GM23248 (cell line): ENCODE results near the gene SIVA1. TPM values are rescaled to one million over a fixed set of nuclear protein-coding genes. Genes with fewer than 3 reads are reported as not detected.

Experiments used
- DNase-seq: peaks from one replicate; pipeline ENCODE4 v3.0.0-alpha.2; 2015
- H2AFZ ChIP-seq: fragments of 200-600 bp; sonication (generic); 2 replicates; pipeline ENCODE4 v1.6.1; 2016; ENCODE audit warnings: antibody characterized with exemption
- H3F3A ChIP-seq: fragments of 200-600 bp; sonication (generic); 2 replicates; pipeline ENCODE4 v1.6.1; 2016; ENCODE audit warnings: mild to moderate bottlenecking, antibody characterized with exemption, mixed run types; ENCODE audit not compliant: insufficient read depth
- H3K27ac ChIP-seq: fragments of 200-600 bp; sonication (generic); 2 replicates; pipeline ENCODE4 v1.5.1; 2016; ENCODE audit warnings: mild to moderate bottlenecking
- H3K27me3 ChIP-seq: fragments of 200-600 bp; sonication (generic); replicated peaks from 2 replicates; pipeline ENCODE4 v1.6.1; 2016; ENCODE audit warnings: mild to moderate bottlenecking; ENCODE audit not compliant: insufficient read depth
- H3K36me3 ChIP-seq: fragments of 200-600 bp; sonication (generic); 2 replicates; pipeline ENCODE4 v1.6.1; 2016; ENCODE audit warnings: low read depth, mild to moderate bottlenecking
- H3K4me1 ChIP-seq: fragments of 200-600 bp; sonication (generic); 2 replicates; pipeline ENCODE4 v1.6.1; 2016; ENCODE audit warnings: mild to moderate bottlenecking; ENCODE audit not compliant: insufficient read depth
- H3K4me2 ChIP-seq: fragments of 200-600 bp; sonication (generic); one replicate; pipeline ENCODE4 v1.6.1; 2016; ENCODE audit warnings: mild to moderate bottlenecking; ENCODE audit not compliant: unreplicated experiment
- H3K4me3 ChIP-seq: fragments of 200-600 bp; sonication (generic); 2 replicates; pipeline ENCODE4 v1.5.1; 2016; ENCODE audit warnings: mild to moderate bottlenecking
- H3K79me2 ChIP-seq: fragments of 200-600 bp; sonication (generic); 2 replicates; pipeline ENCODE4 v1.6.1; 2016; ENCODE audit warnings: mild to moderate bottlenecking; ENCODE audit not compliant: insufficient read depth
- H3K9ac ChIP-seq: fragments of 200-600 bp; sonication (generic); 2 replicates; pipeline ENCODE4 v1.6.1; 2016; ENCODE audit warnings: mild to moderate bottlenecking
- H3K9me2 ChIP-seq: fragments of 200-600 bp; sonication (generic); 2 replicates; pipeline ENCODE4 v1.6.1; 2016; ENCODE audit warnings: mixed run types, mild to moderate bottlenecking, moderate library complexity; ENCODE audit not compliant: insufficient read depth
- H3K9me3 ChIP-seq: fragments of 200-600 bp; sonication (generic); one replicate; pipeline ENCODE4 v1.6.1; 2017; ENCODE audit warnings: low read depth
- H4K20me1 ChIP-seq: fragments of 200-600 bp; sonication (generic); 2 replicates; pipeline ENCODE4 v1.6.0; 2016; ENCODE audit not compliant: insufficient read depth
- EZH2 ChIP-seq: fragments of 200-600 bp; sonication (generic); IDR thresholded peaks from 2 replicates; pipeline ENCODE4 v1.6.1; 2018; ENCODE audit warnings: antibody characterized with exemption, mild to moderate bottlenecking; ENCODE audit not compliant: insufficient read depth, poor library complexity, severe bottlenecking
- EZH2phosphoT487 ChIP-seq: fragments of 200-600 bp; sonication (generic); IDR thresholded peaks from 2 replicates; pipeline ENCODE4 v1.6.1; 2018; ENCODE audit warnings: antibody characterized with exemption, moderate library complexity, mild to moderate bottlenecking, low read depth; ENCODE audit not compliant: insufficient read depth
- WGBS, 2 experiments: methylation state at CpG; one replicate each; pipeline ENCODE4 v1.1.6; 2015 to 2017; ENCODE audit warnings: low lambda C conversion rate in 2 of 2, low coverage in 1 of 2; ENCODE audit errors: missing lambda C conversion rate in 2 of 2; 5-methylcytosine and 5-hydroxymethylcytosine counted together
- in situ Hi-C: fragments of 300-500 bp; cut with MboI; formaldehyde crosslinking; loops from 2 replicates; pipeline ENCODE4 v1.15.0; 2020
- polyA plus RNA-seq: library from polyadenylated mRNA; unstranded; fragments of >200 nt; fragmentation: Nextera tagmentation; extraction: Ambion mirVana; gene quantifications from 2 replicates; pipeline ENCODE4 v1.2.1, GENCODE V29; 2016
- total RNA-seq: library from RNA; depleted of rRNA; stranded (reverse); fragments of >200 nt; shearing (Covaris generic); gene quantifications from 2 replicates; pipeline ENCODE4 v1.2.3, GENCODE V29; 2014

SIVA1 gene
- total and polyA plus RNA-seq, 2 experiments from 2014 or later, result 132 to 174 TPM

GRCh38 chr14:104794993-104795780, 42.2 kb downstream of the SIVA1 start, which contains the start of gene AKT1:
AKT1 (minus strand) TSS chr14:104795748; CDS start chr14:104792643, 3,105 bp downstream.
- H3K79me2 ChIP-seq, result peaks cover 48% of the 10 kb centered on the region
- peak within 1 kb of the TSS; percentile 81 for H3K9ac ChIP-seq
- H3K9me3 ChIP-seq, result no peaks in the 10 kb centered on the region
- H4K20me1 ChIP-seq, result 0 out of 2 replicates have a peak, but pooled peaks cover 5% of the 10 kb centered on the region
- 1 to 2% methylated on average over 33 to 50 of the region's 124 CpGs for WGBS, 2 experiments
- H3K27me3 ChIP-seq, result no peaks in the 10 kb centered on the region
- peak within 1 kb of the TSS; percentile 38 for H3K27ac ChIP-seq
- H2AFZ ChIP-seq, result peak within 1 kb of the TSS; percentile 79
- peaks cover 21% of the 10 kb centered on the region for H3F3A ChIP-seq
- peak within 1 kb of the TSS; percentile 79 for H3K4me3 ChIP-seq
- H3K9me2 ChIP-seq, result no peaks in the 10 kb centered on the region
- in situ Hi-C loops, result no loop called here
- H3K4me1 ChIP-seq, result peaks cover 19% of the 10 kb centered on the region
- peak within 1 kb of the TSS; percentile 96 for H3K4me2 ChIP-seq
- peak; percentile 56 for DNase-seq
- no peaks in the 10 kb centered on the region for H3K36me3 ChIP-seq
- TF ChIP-seq EZH2phosphoT487 (no peak), EZH2 (no peak)

DNA sequence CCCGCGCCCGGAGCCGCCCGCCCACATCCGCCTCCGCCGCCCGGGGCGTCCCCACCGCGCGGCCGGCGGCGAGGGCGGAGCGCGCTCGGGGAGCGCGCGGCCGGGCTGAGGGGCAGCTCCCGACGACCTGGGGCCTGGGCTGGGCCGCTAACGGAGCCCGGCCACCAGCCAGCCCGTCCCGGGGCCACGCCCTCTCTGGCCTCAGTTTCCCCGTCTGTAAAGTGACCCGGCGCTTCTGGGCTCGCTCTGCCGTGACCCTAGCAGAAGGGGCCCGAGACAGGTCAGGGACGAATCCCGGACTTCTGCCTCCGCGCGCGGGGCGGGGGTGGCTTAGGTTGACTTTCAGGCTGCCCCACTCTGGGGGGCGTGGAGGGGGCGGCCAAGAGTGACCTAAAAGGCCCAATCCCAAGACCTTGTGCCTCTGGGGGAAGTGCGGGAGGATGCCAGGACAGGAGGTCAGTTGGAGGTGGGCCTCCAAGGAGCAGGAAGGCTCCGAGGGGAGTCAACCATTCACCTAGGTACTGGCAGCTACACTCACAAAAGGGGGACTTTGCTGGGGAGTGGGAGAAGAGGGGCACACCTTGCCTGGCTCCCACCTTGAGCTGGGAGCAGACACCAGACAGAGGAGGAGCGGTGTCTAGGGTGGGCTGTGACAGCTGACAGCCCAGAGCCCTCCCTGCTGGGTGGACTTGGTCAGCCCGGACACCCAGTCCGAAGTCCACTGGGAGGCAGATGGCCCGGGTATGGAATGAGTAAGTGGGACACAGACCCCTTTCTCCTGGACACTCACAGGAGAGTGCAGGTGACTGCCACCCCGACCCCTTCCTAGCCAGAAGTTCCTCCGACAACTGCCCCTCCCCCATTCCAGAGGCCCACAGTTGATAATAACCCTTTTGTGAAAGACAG, 43.1 kb downstream of the SIVA1 start:
- Histone ChIP-seq H3K27ac (no peak overlapping the region), H3K9me3 (no peaks in the 10 kb centered on the region), H3K79me2 (peaks cover 39% of the 10 kb centered on the region), H3K4me2 (peak overlapping the region; percentile 89), H3K9me2 (no peaks in the 10 kb centered on the region), H3F3A (peaks cover 21% of the 10 kb centered on the region), H3K4me3 (peak overlapping the region; percentile 75), H3K9ac (peak overlapping the region; percentile 71), H2AFZ (peak overlapping the region; percentile 79), H3K4me1 (peaks cover 19% of the 10 kb centered on the region), H4K20me1 (0 out of 2 replicates have a peak, but pooled peaks cover 5% of the 10 kb centered on the region), H3K27me3 (no peaks in the 10 kb centered on the region), H3K36me3 (no peaks in the 10 kb centered on the region)
- TF ChIP-seq EZH2phosphoT487 (no peak), EZH2 (no peak)
- WGBS, 2 experiments, result 18 to 19% methylated on average over 33 to 36 of the region's 55 CpGs
- in situ Hi-C loops, result no loop called here
- DNase-seq, result peak; percentile 73

GRCh38 chr14:104796687-104797081, 43.7 kb downstream of the SIVA1 start:
- Histone ChIP-seq H3K4me2 (no peak overlapping the region), H3K79me2 (peaks cover 33% of the 10 kb centered on the region), H4K20me1 (0 out of 2 replicates have a peak, but pooled peaks cover 5% of the 10 kb centered on the region), H3F3A (peaks cover 21% of the 10 kb centered on the region), H3K27me3 (no peaks in the 10 kb centered on the region), H3K36me3 (no peaks in the 10 kb centered on the region), H3K27ac (no peak overlapping the region), H3K4me1 (peaks cover 19% of the 10 kb centered on the region), H3K9me3 (no peaks in the 10 kb centered on the region), H2AFZ (no peak overlapping the region), H3K9me2 (no peaks in the 10 kb centered on the region), H3K4me3 (no peak overlapping the region), H3K9ac (no peak overlapping the region)
- TF ChIP-seq EZH2, result no peak
- TF ChIP-seq EZH2phosphoT487, result no peak
- DNase-seq, result no peak
- 87 to 94% methylated on average over 6 of the region's 6 CpGs for WGBS, 2 experiments
- in situ Hi-C loops, result no loop called here
